ENCODE data around the gene UQCR10. TPM values are rescaled to one million over a fixed set of nuclear protein-coding genes. Genes with fewer than 3 reads are reported as not detected.
A peak's percentile ranks its signal among the peaks of the same experiment; 100 is the strongest.

Gene UQCR10
- total and polyA plus RNA-seq, 9 of the 15 experiments (the other 6 are each of a cell fraction or from before 2014, with no cell fraction given): 128 to 903 (median 163) TPM

GRCh38 chr22:29780748-29781676 is 13.8 kb downstream of the UQCR10 start (continued):
- TF ChIP-seq MNT (conservative IDR thresholded peaks at IDR 0.05) (peak in 1 of 2 experiments; percentile 56; a peak in 1 of 4 replicates), CCNT2 (IDR thresholded peaks at IDR 0.05; ENCODE audit: borderline replicate concordance, extremely low read depth, insufficient read length, low read depth, low read length) (peak; percentile 69), SMARCA4 (IDR thresholded peaks at IDR 0.05) (peak; percentile 96), FOSL1 (tag; conservative IDR thresholded peaks at IDR 0.05) (peak; percentile 88), HDAC3 (IDR thresholded peaks at IDR 0.05; ENCODE audit: borderline replicate concordance, partially characterized antibody) (peak; percentile 83), ZBED1 (IDR thresholded peaks at IDR 0.05) (no peak), FOXJ3 (CRISPR knock-in tag; IDR thresholded peaks at IDR 0.05) (no peak), EZH2 (IDR thresholded peaks at IDR 0.05; ENCODE audit: borderline replicate concordance, low read depth, low read length) (no peak), EP400 (IDR thresholded peaks at IDR 0.05) (peak; percentile 35; the same call in 1 of the 2 replicates), RUNX1 (IDR thresholded peaks at IDR 0.05; ENCODE audit: low read depth) (no peak), SMC3 (conservative IDR thresholded peaks at IDR 0.05; ENCODE audit: insufficient read depth, low read depth, low read length) (0 out of 2 replicates have a peak, but pooled peaks have one; percentile 23), CUX1 (CRISPR knock-in tag; IDR thresholded peaks at IDR 0.05) (no peak), NR2F6 (CRISPR knock-in tag; IDR thresholded peaks at IDR 0.05) (no peak), RCOR1 (IDR thresholded peaks at IDR 0.05; ENCODE audit: borderline replicate concordance in 1 of 2, low read depth in 2 of 2, low read length in 2 of 2) (peak; percentile 84 to 98), ZNF609 (CRISPR knock-in tag; IDR thresholded peaks at IDR 0.05; ENCODE audit: borderline replicate concordance) (no peak)
